A549 (cell line): Measurements from ENCODE around the gene AFDN.

Experiments used
- CEBPB ChIP-seq, 2 experiments: fragments of >200 bp in 1 of 2; sonication (Bioruptor Twin) in 1 of 2; formaldehyde crosslinking in 1 of 2; IDR thresholded peaks; 2 replicates each; pipeline ENCODE4 v1.6.1; 2012 to 2016
- CTCF ChIP-seq: fragments of >200 bp; sonication (Bioruptor Twin); formaldehyde crosslinking; IDR thresholded peaks from 3 replicates; pipeline ENCODE4 v1.5.1; 2016
- EP300 ChIP-seq, 2 experiments: fragments of >200 bp; sonication (Bioruptor Twin); formaldehyde crosslinking; IDR thresholded peaks; 2 replicates in 1 of 2; 3 replicates in 1 of 2; pipeline ENCODE4 v1.6.1; 2016 to 2017
- MAX ChIP-seq: IDR thresholded peaks from 2 replicates; pipeline ENCODE4 v1.6.1; 2012
- MAZ ChIP-seq: fragments of 150-350 bp; IDR thresholded peaks from 2 replicates; pipeline ENCODE4 v1.6.1; 2014; ENCODE audit warnings: antibody characterized with exemption, low read depth, low read length, borderline replicate concordance
- POLR2A ChIP-seq: IDR thresholded peaks from 2 replicates; pipeline ENCODE4 v1.6.1; 2012; ENCODE audit warnings: mild to moderate bottlenecking, low read length
- POLR2AphosphoS2 ChIP-seq: conservative IDR thresholded peaks from 2 replicates; pipeline ENCODE4 v1.6.1; 2012; ENCODE audit warnings: low read length, improper control_type of control experiment, inconsistent platforms
- REST ChIP-seq: fragments of 200-600 bp; sonication (generic); IDR thresholded peaks from 2 replicates; pipeline ENCODE4 v1.6.1; 2016; ENCODE audit warnings: antibody characterized with exemption, mild to moderate bottlenecking, moderate library complexity

- no peak for TF ChIP-seq CTCF
- TF ChIP-seq POLR2A, result peak; percentile 34; the same call in 1 of the 2 replicates
- TF ChIP-seq MAZ, result no peak
- TF ChIP-seq CEBPB (IDR thresholded peaks at IDR 0.05), result no peak
- no peak for TF ChIP-seq POLR2AphosphoS2
- no peak for TF ChIP-seq EP300 (IDR thresholded peaks at IDR 0.05)
- TF ChIP-seq MAX, result no peak
- no peak for TF ChIP-seq REST
These were observed at the start of gene AFDN for GRCh38 chr6:167826896-167827582.
